PC-3 (cell line): ENCODE data around the gene TTYH2. TPM values are rescaled to one million over a fixed set of nuclear protein-coding genes. Genes with fewer than 3 reads are reported as not detected.

ENCODE experiments used
- ATAC-seq: fragments of 200-7000 bp; cut with Tn5 transposase; 2 replicates; pipeline ENCODE4 v1.9.1; 2020; ENCODE audit warnings: mild to moderate bottlenecking, moderate library complexity
- BruUV-seq: library from RNA; stranded (reverse); fragments of 400-500 nt; replicated peaks from 2 replicates; lab custom pipeline; 2021; lab: Mats Ljungman, UMichigan
- CTCF ChIA-PET: fragments of 300-600 bp; sonication (Branson Sonifier 250); formaldehyde crosslinking; loops from one replicate; lab custom pipeline; 2022; ENCODE audit warnings: antibody characterized with exemption; lab: Charles Lee
- POLR2A ChIA-PET: fragments of 300-600 bp; sonication (Branson Sonifier 250); formaldehyde crosslinking; loops from one replicate; lab custom pipeline; 2022; ENCODE audit warnings: antibody characterized with exemption; ENCODE audit not compliant: unreplicated experiment; lab: Charles Lee
- DNase-seq: peaks from one replicate; pipeline ENCODE4 v3.0.0-alpha.2; 2015
- H2AFZ ChIP-seq: fragments of 300-600 bp; sonication (generic); 2 replicates; pipeline ENCODE4 v1.6.0; 2016; ENCODE audit warnings: antibody characterized with exemption, low read length
- H3F3A ChIP-seq: fragments of 300-600 bp; sonication (generic); one replicate; pipeline ENCODE4 v1.6.0; 2017; ENCODE audit warnings: antibody characterized with exemption, low read length, control low read depth, mild to moderate bottlenecking; ENCODE audit not compliant: unreplicated experiment
- H3K27ac ChIP-seq: fragments of 300-600 bp; sonication (generic); 2 replicates; pipeline ENCODE4 v1.5.1; 2016; ENCODE audit warnings: mild to moderate bottlenecking, low read length
- H3K27me3 ChIP-seq: fragments of 300-600 bp; sonication (generic); 2 replicates; pipeline ENCODE4 v1.6.1; 2016; ENCODE audit warnings: low read length, mixed read lengths
- H3K36me3 ChIP-seq: fragments of 300-600 bp; sonication (generic); 2 replicates; pipeline ENCODE4 v1.6.1; 2016; ENCODE audit warnings: low read depth, mixed run types, low read length, mixed read lengths
- H3K4me1 ChIP-seq: fragments of 300-600 bp; sonication (generic); 2 replicates; pipeline ENCODE4 v1.5.1; 2016; ENCODE audit warnings: low read length; ENCODE audit not compliant: insufficient read depth
- H3K4me2 ChIP-seq: fragments of 300-600 bp; sonication (generic); 2 replicates; pipeline ENCODE4 v1.6.0; 2016; ENCODE audit warnings: low read length
- H3K4me3 ChIP-seq: fragments of 300-600 bp; sonication (generic); 2 replicates; pipeline ENCODE4 v1.5.1; 2016; ENCODE audit warnings: mild to moderate bottlenecking, low read length, mixed read lengths
- H3K79me2 ChIP-seq: fragments of 300-600 bp; sonication (generic); 2 replicates; pipeline ENCODE4 v1.6.1; 2017; ENCODE audit warnings: low read length, mixed read lengths
- H3K9ac ChIP-seq: fragments of 300-600 bp; sonication (generic); 2 replicates; pipeline ENCODE4 v1.6.0; 2016; ENCODE audit warnings: mild to moderate bottlenecking, low read length
- H3K9me2 ChIP-seq: fragments of 300-600 bp; sonication (generic); replicated peaks from 2 replicates; pipeline ENCODE4 v1.6.1; 2016; ENCODE audit warnings: mixed run types, low read length, mixed read lengths
- H3K9me3 ChIP-seq: fragments of 300-600 bp; sonication (generic); 2 replicates; pipeline ENCODE4 v1.6.1; 2016; ENCODE audit warnings: low read length, mixed read lengths
- H4K20me1 ChIP-seq: fragments of 300-600 bp; sonication (generic); 2 replicates; pipeline ENCODE4 v1.6.1; 2016; ENCODE audit warnings: low read length, mixed read lengths
- CTCF ChIP-seq: fragments of 300-600 bp; sonication (generic); conservative IDR thresholded peaks from 2 replicates; pipeline ENCODE4 v1.5.1; 2017; ENCODE audit warnings: antibody characterized with exemption, low read depth, mild to moderate bottlenecking, low read length
- EZH2 ChIP-seq: fragments of 300-600 bp; sonication (generic); IDR thresholded peaks from one replicate; pipeline ENCODE4 v1.6.1; 2017; ENCODE audit warnings: antibody characterized with exemption, mild to moderate bottlenecking, low read length; ENCODE audit not compliant: unreplicated experiment
- EZH2phosphoT487 ChIP-seq: fragments of 300-600 bp; sonication (generic); IDR thresholded peaks from 2 replicates; pipeline ENCODE4 v1.6.1; 2018; ENCODE audit warnings: mild to moderate bottlenecking, antibody characterized with exemption, low read length, borderline replicate concordance
- intact Hi-C: fragments of 100-400 bp; cut with micrococcal nuclease; formaldehyde crosslinking; loops from 2 replicates; pipeline ENCODE4 v1.9.0; 2023
- total RNA-seq: library from RNA; depleted of rRNA; stranded (reverse); fragments of >200 nt; gene quantifications from 2 replicates; pipeline ENCODE4 v1.2.3, GENCODE V29; 2014

TTYH2 gene
- total RNA-seq, 1 experiment from 2014 or later: 17.6 TPM

- no peaks in the 10 kb centered on the region for H3K9me2 ChIP-seq
- no TSS peak for BruUV-seq
- intact Hi-C loops: loop anchor here (1.0 kb wide), 1 partner anchor 86 kb away; no protein-coding TSS in a partner anchor
These were observed 82.5 kb downstream of the TTYH2 start for GRCh38 chr17:74295625-74296547.

GRCh38 chr17:74296548-74296936 lies 83.2 kb downstream of the TTYH2 start:
- ATAC-seq: peak; percentile 68
- no peaks in the 10 kb centered on the region for H3F3A ChIP-seq
- no peak overlapping the region for H3K4me3 ChIP-seq
- H4K20me1 ChIP-seq: no peaks in the 10 kb centered on the region
- peaks cover 21% of the 10 kb centered on the region for H3K4me1 ChIP-seq
- peak; percentile 83 for TF ChIP-seq CTCF
- no peak for TF ChIP-seq EZH2phosphoT487
- no peaks in the 10 kb centered on the region for H3K9me3 ChIP-seq
- H3K36me3 ChIP-seq: no peaks in the 10 kb centered on the region
- no peaks in the 10 kb centered on the region for H3K27me3 ChIP-seq
- no peak overlapping the region for H3K9ac ChIP-seq
- peak; percentile 67 for DNase-seq
- no peaks in the 10 kb centered on the region for H3K79me2 ChIP-seq
- intact Hi-C loops: loop anchor here (1.0 kb wide), 1 partner anchor 86 kb away; no protein-coding TSS in a partner anchor
- H2AFZ ChIP-seq: 0 out of 2 replicates have a peak overlapping the region, but pooled peaks have one; percentile 29
- ChIA-PET POLR2A (no interaction called here), CTCF (interaction anchor here (0.6 to 1.9 kb wide), 5 partner anchors 11 to 1740 kb away, joined by 3 to 25 read pairs (median 3); partner anchors contain the start of gene TTYH2)
- H3K9me2 ChIP-seq: no peaks in the 10 kb centered on the region
- BruUV-seq: no TSS peak
- H3K4me2 ChIP-seq: 0 out of 2 replicates have a peak overlapping the region, but pooled peaks have one; percentile 12
- no peak overlapping the region for H3K27ac ChIP-seq

More at GRCh38 chr17:74295625-74296547, 82.5 kb downstream of the TTYH2 start:
- DNase-seq: peak; percentile 63
- Histone ChIP-seq H3K36me3 (no peaks in the 10 kb centered on the region), H3K27ac (0 out of 2 replicates have a peak overlapping the region, but pooled peaks have one; percentile 3), H2AFZ (0 out of 2 replicates have a peak overlapping the region, but pooled peaks have one; percentile 29), H3K4me1 (peaks cover 21% of the 10 kb centered on the region), H3K79me2 (no peaks in the 10 kb centered on the region), H3K4me2 (peak overlapping the region; percentile 12; the same call in 1 of the 2 replicates), H3K9ac (no peak overlapping the region), H3K4me3 (no peak overlapping the region), H4K20me1 (no peaks in the 10 kb centered on the region), H3F3A (no peaks in the 10 kb centered on the region), H3K27me3 (no peaks in the 10 kb centered on the region), H3K9me3 (no peaks in the 10 kb centered on the region)
- ChIA-PET CTCF (interaction anchor here (0.5 to 1.9 kb wide), 7 partner anchors 11 to 1238 kb away, joined by 3 to 25 read pairs (median 3); partner anchors contain the start of gene TTYH2), POLR2A (interaction anchor here (0.9 kb wide), 1 partner anchor 83 kb away, joined by 24 read pairs; no protein-coding TSS in a partner anchor)
- no peak for TF ChIP-seq EZH2phosphoT487
- no peak for TF ChIP-seq CTCF
- no peak for TF ChIP-seq EZH2
- peak; percentile 63 for ATAC-seq
